Ectodermal cell (in vitro differentiated cells): ENCODE data around the gene KRTAP9-4. TPM values are rescaled to one million over a fixed set of nuclear protein-coding genes. Genes with fewer than 3 reads are reported as not detected.
"Not testable (repeated sequence)": the region's sequence is repeated elsewhere in the genome, so short reads cannot be mapped to it uniquely, and the experiment has no call there.

Experiments used
- H3K27ac ChIP-seq: 2 replicates; pipeline ENCODE4 v1.7.0; 2013; ENCODE audit warnings: mild to moderate bottlenecking, low read depth, low read length; ENCODE audit not compliant: insufficient read depth, poor library complexity, severe bottlenecking
- H3K27me3 ChIP-seq: 2 replicates; pipeline ENCODE4 v1.7.0; 2013; ENCODE audit warnings: mild to moderate bottlenecking, low read length; ENCODE audit not compliant: insufficient read depth, control insufficient read depth, poor library complexity, severe bottlenecking
- H3K36me3 ChIP-seq: one replicate; pipeline ENCODE4 v1.7.0; 2013; ENCODE audit warnings: low read length; ENCODE audit not compliant: control insufficient read depth, insufficient read depth
- H3K4me1 ChIP-seq: one replicate; pipeline ENCODE4 v1.7.0; 2013; ENCODE audit warnings: low read length; ENCODE audit not compliant: control insufficient read depth, insufficient read depth
- H3K4me3 ChIP-seq: 2 replicates; pipeline ENCODE4 v1.7.0; 2013; ENCODE audit warnings: low read depth, low read length, control low read depth; ENCODE audit not compliant: insufficient read depth
- H3K9me3 ChIP-seq: 2 replicates; pipeline ENCODE4 v1.7.0; 2013; ENCODE audit warnings: mild to moderate bottlenecking, low read length, moderate library complexity; ENCODE audit not compliant: control insufficient read depth
- WGBS, 2 experiments: methylation state at CpG; one replicate each; pipeline ENCODE4 v1.1.7; 2013; ENCODE audit warnings: missing lambda C conversion rate in 2 of 2; 5-methylcytosine and 5-hydroxymethylcytosine counted together
- polyA plus RNA-seq, 4 experiments: library from polyadenylated mRNA; stranded (reverse); fragments of 50-300 nt; gene quantifications; one replicate each; pipeline ENCODE4 v1.2.3, GENCODE V29; 2013

Gene KRTAP9-4
- not detected for polyA plus RNA-seq (2013, experiment 1 of 4)
- polyA plus RNA-seq (2013, experiment 2 of 4) = not detected
- polyA plus RNA-seq (2013, experiment 3 of 4) = not detected
- polyA plus RNA-seq (2013, experiment 4 of 4) = not detected

DNA sequence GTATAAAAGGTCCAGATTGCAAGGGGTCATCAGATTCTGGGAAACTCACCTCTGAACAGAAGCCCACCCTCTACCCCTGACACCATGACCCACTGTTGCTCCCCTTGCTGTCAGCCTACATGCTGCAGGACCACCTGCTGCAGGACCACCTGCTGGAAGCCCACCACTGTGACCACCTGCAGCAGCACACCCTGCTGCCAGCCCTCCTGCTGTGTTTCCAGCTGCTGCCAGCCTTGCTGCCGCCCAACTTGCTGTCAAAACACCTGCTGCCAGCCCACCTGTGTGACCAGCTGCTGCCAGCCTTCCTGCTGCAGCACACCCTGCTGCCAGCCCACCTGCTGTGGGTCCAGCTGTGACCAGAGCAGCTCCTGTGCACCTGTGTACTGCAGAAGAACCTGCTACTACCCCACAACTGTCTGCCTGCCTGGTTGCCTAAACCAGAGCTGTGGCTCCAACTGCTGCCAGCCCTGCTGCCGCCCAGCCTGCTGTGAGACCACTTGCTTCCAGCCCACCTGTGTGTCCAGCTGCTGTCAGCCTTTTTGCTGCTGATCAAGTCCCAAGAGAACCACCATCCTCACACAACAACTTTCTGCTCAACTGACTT, at the start of gene KRTAP9-4:
KRTAP9-4 (plus strand) TSS at position 51 of the 604 bp plus-strand sequence; CDS start at position 85, 34 bp downstream.
- not testable (repeated sequence) for H3K27me3 ChIP-seq, H3K36me3 ChIP-seq, H3K27ac ChIP-seq, H3K4me3 ChIP-seq, H3K4me1 ChIP-seq, H3K9me3 ChIP-seq
- 66 to 79% methylated on average over 2 of the region's 2 CpGs for WGBS, 2 experiments

DNA sequence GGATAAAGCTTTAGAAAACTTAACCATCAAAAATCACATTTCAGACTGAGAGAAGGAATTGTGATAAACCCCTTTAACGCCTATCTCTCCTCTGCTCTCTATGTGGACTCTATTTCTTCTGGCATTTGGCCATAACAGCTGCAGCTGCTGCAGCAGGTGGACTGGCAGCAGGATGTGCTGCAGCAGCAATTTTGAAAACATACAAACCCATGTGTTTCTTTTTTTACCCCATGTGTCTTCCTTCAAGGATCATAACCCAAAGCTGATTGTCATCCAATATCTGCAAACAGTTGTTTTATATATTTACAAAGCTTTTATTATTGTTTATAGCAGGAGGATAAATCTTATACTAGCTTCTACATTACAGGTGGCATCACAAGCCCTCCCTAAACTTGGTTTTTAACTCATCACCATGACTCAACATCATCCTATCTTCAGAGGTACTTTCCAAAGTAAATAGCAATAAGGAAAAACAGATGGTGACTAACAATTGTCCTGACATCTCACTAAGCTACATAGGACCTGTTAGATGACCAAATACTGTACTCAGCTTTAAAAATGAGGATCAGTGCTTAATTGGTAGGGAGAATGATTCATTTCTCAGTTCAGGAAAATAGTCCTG, 37.5 kb upstream of the KRTAP9-4 start:
- Histone ChIP-seq H3K4me3 (no peak overlapping the region), H3K36me3 (no peaks in the 10 kb centered on the region), H3K4me1 (no peaks in the 10 kb centered on the region), H3K9me3 (no peaks in the 10 kb centered on the region), H3K27ac (no peak overlapping the region), H3K27me3 (no peaks in the 10 kb centered on the region)
- 92 to 95% methylated on average over 1 of the region's 1 CpG for WGBS, 2 experiments

DNA sequence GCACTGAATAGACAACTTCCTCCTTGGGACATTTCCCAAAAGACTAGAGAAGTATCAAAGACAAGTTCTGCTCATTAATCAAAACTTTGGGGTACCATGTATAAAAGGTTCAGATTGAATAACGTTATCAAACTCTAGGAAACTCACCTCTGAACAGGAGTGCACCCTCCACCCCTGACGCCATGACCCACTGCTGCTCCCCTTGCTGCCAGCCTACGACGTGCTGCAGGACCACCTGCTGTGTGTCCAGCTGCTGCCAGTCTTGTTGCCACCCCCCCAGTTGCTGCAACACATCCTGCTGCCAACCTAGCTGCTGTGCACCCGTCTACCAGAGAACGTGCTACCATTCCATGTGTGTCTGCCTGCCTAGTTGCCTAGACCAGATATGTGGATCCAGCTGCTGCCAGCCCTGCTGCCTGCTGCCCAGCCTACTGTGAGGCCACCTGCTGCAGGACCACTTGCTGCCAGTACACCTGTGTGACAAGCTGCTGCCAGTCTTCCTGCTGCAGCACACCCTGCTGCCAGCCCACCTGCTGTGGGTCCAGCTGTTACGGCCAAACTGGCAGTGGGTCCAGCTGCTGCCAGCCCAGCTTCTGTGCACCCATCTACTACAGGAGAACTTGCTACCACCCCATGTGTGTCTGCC, 36.8 kb upstream of the KRTAP9-4 start:
- Histone ChIP-seq H3K4me1 (no peaks in the 10 kb centered on the region), H3K4me3 (no peak overlapping the region)
- 81 to 84% methylated on average over 7 of the region's 7 CpGs for WGBS, 2 experiments

DNA sequence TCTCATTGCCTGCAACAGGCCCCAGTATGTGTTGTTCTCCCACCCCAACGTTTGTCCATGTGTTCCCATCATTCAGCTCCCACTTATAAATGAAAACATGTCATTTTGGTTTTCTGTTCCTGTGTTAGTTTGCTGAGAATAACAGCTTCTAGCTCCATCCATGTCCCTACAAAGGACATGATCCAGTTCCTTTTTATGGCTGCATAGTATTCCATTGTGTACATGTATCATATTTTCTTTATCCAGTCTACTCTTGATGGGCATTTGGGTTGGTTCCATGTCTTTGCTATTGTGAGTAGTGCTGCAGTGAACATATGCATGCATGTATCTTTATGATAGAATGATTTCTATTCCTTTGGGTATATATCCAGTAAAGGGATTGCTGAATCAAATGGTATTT, 33.8 kb upstream of the KRTAP9-4 start:
- no peaks in the 10 kb centered on the region for H3K27me3 ChIP-seq
- WGBS, 2 experiments = 80 to 100% methylated on average over 1 of the region's 1 CpG
- no peak overlapping the region for H3K4me3 ChIP-seq
- H3K9me3 ChIP-seq = no peaks in the 10 kb centered on the region
- H3K36me3 ChIP-seq = no peaks in the 10 kb centered on the region
- H3K4me1 ChIP-seq = no peaks in the 10 kb centered on the region
- H3K27ac ChIP-seq = no peak overlapping the region

More for the DNA sequence above, 36.8 kb upstream of the KRTAP9-4 start:
- Histone ChIP-seq H3K27ac (no peak overlapping the region), H3K36me3 (no peaks in the 10 kb centered on the region), H3K9me3 (no peaks in the 10 kb centered on the region), H3K27me3 (no peaks in the 10 kb centered on the region)

DNA sequence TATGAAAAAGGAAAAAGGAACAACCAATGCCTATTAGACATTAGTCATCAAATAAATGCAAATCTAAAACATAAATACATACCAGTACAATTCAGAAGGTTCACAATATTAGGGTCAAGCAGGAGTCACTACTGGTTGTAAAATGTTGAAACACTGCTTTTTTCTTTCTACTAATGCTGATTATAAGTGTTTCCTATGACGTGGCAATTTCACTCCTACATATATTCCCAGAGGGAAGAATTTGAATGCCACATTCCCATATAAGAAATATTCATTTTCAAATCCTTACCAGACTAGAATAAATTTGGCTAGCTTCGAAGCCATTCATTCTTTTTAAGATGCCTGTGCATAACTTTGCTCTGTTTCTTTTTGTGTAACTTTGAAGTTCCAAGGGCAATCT, 25.7 kb upstream of the KRTAP9-4 start:
- Histone ChIP-seq H3K27ac (no peak overlapping the region), H3K4me3 (no peak overlapping the region), H3K9me3 (no peaks in the 10 kb centered on the region), H3K36me3 (no peaks in the 10 kb centered on the region), H3K4me1 (no peaks in the 10 kb centered on the region), H3K27me3 (no peaks in the 10 kb centered on the region)
- 86 to 90% methylated on average over 2 of the region's 2 CpGs for WGBS, 2 experiments

DNA sequence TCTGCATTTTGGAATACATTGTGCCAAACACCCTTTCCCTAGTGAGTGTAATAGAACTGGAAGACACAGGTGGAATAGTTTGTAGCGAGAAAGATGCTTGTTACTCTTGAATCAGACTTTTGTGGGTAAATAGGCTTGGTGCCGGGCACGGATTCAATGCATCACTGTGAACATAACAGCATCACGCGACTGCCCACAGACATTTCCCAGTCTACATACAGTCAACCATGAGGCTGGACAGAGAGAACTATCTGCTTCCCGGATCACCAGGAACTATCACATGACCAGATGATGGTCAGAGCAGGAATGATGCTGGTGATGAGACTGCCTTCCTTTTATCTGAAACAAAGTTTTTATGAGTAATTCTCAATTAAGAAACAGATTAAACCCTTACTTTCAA, 23.4 kb upstream of the KRTAP9-4 start:
- H3K4me1 ChIP-seq = no peaks in the 10 kb centered on the region
- no peak overlapping the region for H3K4me3 ChIP-seq
- 95 to 97% methylated on average over 6 of the region's 6 CpGs for WGBS, 2 experiments
- no peaks in the 10 kb centered on the region for H3K9me3 ChIP-seq
- no peak overlapping the region for H3K27ac ChIP-seq
- no peaks in the 10 kb centered on the region for H3K36me3 ChIP-seq
- H3K27me3 ChIP-seq = no peaks in the 10 kb centered on the region

- H3K27me3 ChIP-seq, H3K4me1 ChIP-seq, H3K36me3 ChIP-seq, H3K27ac ChIP-seq, H3K9me3 ChIP-seq, H3K4me3 ChIP-seq: not testable (repeated sequence)
- WGBS, 2 experiments = 78 to 80% methylated on average over 2 of the region's 4 CpGs
Observed at GRCh38 chr17:41226598-41227095, 22.8 kb upstream of the KRTAP9-4 start, which contains the start of gene KRTAP9-2. Gene KRTAP9-2, plus strand, starts transcription at chr17:41226648. Its CDS starts 7 bp downstream, at chr17:41226655.

GRCh38 chr17:41230094-41230493, 19.4 kb upstream of the KRTAP9-4 start:
- no peaks in the 10 kb centered on the region for H3K36me3 ChIP-seq
- H3K27me3 ChIP-seq = no peaks in the 10 kb centered on the region
- no peak overlapping the region for H3K27ac ChIP-seq
- H3K4me3 ChIP-seq = no peak overlapping the region
- no peaks in the 10 kb centered on the region for H3K4me1 ChIP-seq
- no peaks in the 10 kb centered on the region for H3K9me3 ChIP-seq

DNA sequence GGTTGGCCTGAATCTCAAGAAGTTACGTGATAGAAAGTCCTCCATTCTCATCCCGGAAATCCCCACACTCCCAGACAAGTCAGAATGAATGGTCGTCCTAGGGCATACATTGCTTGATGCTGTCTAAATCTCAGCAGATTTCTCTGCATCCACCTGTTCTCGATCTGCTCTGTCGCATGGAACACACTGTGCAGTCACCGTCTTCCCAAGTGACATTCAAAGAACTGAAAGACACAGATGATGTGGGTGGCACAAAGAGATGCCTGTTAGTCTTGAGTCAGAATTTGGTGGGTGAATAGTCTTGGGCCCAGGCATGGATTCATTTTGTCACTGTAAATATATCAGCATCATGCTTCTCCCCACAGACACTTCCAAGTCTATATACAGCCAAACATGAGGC, 17.8 kb upstream of the KRTAP9-4 start:
- 94 to 95% methylated on average over 6 of the region's 6 CpGs for WGBS, 2 experiments

DNA sequence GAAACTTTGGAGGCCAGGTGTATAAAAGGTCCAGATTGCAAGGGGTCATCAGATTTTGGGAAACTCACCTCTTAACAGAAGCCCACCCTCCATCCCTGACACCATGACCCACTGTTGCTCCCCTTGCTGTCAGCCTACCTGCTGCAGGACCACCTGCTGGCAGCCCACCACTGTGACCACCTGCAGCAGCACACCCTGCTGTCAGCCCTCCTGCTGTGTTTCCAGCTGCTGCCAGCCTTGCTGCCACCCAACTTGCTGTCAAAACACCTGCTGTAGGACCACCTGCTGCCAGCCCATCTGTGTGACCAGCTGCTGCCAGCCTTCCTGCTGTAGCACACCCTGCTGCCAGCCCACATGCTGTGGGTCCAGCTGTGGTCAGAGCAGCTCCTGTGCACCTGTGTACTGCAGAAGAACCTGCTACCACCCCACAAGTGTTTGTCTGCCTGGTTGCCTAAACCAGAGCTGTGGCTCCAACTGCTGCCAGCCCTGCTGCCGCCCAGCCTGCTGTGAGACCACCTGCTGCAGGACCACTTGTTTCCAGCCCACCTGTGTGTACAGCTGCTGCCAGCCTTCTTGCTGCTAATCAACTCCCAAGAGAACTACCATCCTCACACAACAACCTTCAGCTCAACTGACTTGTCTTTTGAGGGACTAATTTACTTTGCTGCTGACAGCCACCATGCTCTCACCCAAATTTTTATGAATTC, 16.9 kb upstream of the KRTAP9-4 start, which contains the start of gene KRTAP9-3:
KRTAP9-3 (plus strand) TSS at position 51 of the 707 bp plus-strand sequence; CDS start at position 104, 53 bp downstream.
- 80 to 94% methylated on average over 1 of the region's 1 CpG for WGBS, 2 experiments
- H3K36me3 ChIP-seq = not testable (repeated sequence)

More for the DNA sequence above, 17.8 kb upstream of the KRTAP9-4 start:
- Histone ChIP-seq H3K4me3 (no peak overlapping the region), H3K27me3 (no peaks in the 10 kb centered on the region), H3K27ac (no peak overlapping the region), H3K9me3 (no peaks in the 10 kb centered on the region), H3K4me1 (no peaks in the 10 kb centered on the region), H3K36me3 (no peaks in the 10 kb centered on the region)

More for the DNA sequence above, 16.9 kb upstream of the KRTAP9-4 start, which contains the start of gene KRTAP9-3:
- H3K27ac ChIP-seq, H3K9me3 ChIP-seq, H3K4me3 ChIP-seq, H3K27me3 ChIP-seq, H3K4me1 ChIP-seq: not testable (repeated sequence)
